HG03139 (cell line): Measurements from ENCODE around the gene PAGR1.
A peak's percentile ranks its signal among the peaks of the same experiment; 100 is the strongest.
"Not testable (repeated sequence)": the region's sequence is repeated elsewhere in the genome, so short reads cannot be mapped to it uniquely, and the experiment has no call there.

Source experiments
- ATAC-seq: cut with Tn5 transposase; IDR thresholded peaks from one replicate; pipeline ENCODE4 v1.9.1; 2021; ENCODE audit not compliant: unreplicated experiment

The PAGR1 gene

GRCh38 chr16:29811896-29812665 lies 3.9 kb upstream of the PAGR1 start, which contains the start of gene PRRT2:
Gene PRRT2, plus strand, starts transcription at chr16:29812193. Its CDS starts 862 bp downstream, at chr16:29813055.
- ATAC-seq, result no peak

- ATAC-seq, result no peak
Measured at GRCh38 chr16:29812754-29813643, 3.0 kb upstream of the PAGR1 start.

GRCh38 chr16:29813644-29814562 lies 2.0 kb upstream of the PAGR1 start:
- ATAC-seq, result no peak

GRCh38 chr16:29814592-29814991 lies 1.4 kb upstream of the PAGR1 start:
- ATAC-seq, result no peak

- ATAC-seq, result no peak
Measured at GRCh38 chr16:29815032-29815721, 775 bp upstream of the PAGR1 start.

GRCh38 chr16:29816694-29817441 lies 916 bp downstream of the PAGR1 start:
- ATAC-seq, result peak; percentile 8

GRCh38 chr16:29818082-29818481 lies 2.1 kb downstream of the PAGR1 start:
- ATAC-seq, result no peak

GRCh38 chr16:29819506-29819905 lies 3.6 kb downstream of the PAGR1 start:
- ATAC-seq, result no peak

GRCh38 chr16:29820271-29820701 lies 4.3 kb downstream of the PAGR1 start, which contains the start of gene MVP:
Gene MVP, plus strand, starts transcription at chr16:29820462. Its CDS starts 10,088 bp downstream, at chr16:29830550.
- ATAC-seq, result no peak

- peak; percentile 37 for ATAC-seq
Measured at GRCh38 chr16:29820730-29821642, 5.0 kb downstream of the PAGR1 start.

GRCh38 chr16:29821643-29822115 lies 5.7 kb downstream of the PAGR1 start:
- no peak for ATAC-seq

GRCh38 chr16:29824589-29825144 lies 8.7 kb downstream of the PAGR1 start:
- no peak for ATAC-seq

GRCh38 chr16:29825145-29826044 lies 9.4 kb downstream of the PAGR1 start:
- ATAC-seq, result no peak

- no peak for ATAC-seq
Measured at GRCh38 chr16:29826342-29826695, 10.4 kb downstream of the PAGR1 start.

GRCh38 chr16:29830774-29831173 lies 14.8 kb downstream of the PAGR1 start:
- ATAC-seq, result no peak

- no peak for ATAC-seq
Measured at GRCh38 chr16:29831490-29831889, 15.5 kb downstream of the PAGR1 start.

- ATAC-seq, result not testable (repeated sequence)
Measured at GRCh38 chr16:29833219-29833618, 17.3 kb downstream of the PAGR1 start.
